Activated naive CD4-positive, alpha-beta T cell treated with anti-CD3 and anti-CD28 coated beads, Interleukin-2, amount 10 ng/mL, durations not matched to agents 5 hours and 36 hours (primary cell): ENCODE data around the gene PCDHA6. TPM values are rescaled to one million over a fixed set of nuclear protein-coding genes. Genes with fewer than 3 reads are reported as not detected.

Source experiments
- total RNA-seq, 2 experiments: library from RNA; stranded (reverse); gene quantifications; one replicate each; pipeline ENCODE4 v1.2.3, GENCODE V29; 2021

PCDHA6 gene, protein sequence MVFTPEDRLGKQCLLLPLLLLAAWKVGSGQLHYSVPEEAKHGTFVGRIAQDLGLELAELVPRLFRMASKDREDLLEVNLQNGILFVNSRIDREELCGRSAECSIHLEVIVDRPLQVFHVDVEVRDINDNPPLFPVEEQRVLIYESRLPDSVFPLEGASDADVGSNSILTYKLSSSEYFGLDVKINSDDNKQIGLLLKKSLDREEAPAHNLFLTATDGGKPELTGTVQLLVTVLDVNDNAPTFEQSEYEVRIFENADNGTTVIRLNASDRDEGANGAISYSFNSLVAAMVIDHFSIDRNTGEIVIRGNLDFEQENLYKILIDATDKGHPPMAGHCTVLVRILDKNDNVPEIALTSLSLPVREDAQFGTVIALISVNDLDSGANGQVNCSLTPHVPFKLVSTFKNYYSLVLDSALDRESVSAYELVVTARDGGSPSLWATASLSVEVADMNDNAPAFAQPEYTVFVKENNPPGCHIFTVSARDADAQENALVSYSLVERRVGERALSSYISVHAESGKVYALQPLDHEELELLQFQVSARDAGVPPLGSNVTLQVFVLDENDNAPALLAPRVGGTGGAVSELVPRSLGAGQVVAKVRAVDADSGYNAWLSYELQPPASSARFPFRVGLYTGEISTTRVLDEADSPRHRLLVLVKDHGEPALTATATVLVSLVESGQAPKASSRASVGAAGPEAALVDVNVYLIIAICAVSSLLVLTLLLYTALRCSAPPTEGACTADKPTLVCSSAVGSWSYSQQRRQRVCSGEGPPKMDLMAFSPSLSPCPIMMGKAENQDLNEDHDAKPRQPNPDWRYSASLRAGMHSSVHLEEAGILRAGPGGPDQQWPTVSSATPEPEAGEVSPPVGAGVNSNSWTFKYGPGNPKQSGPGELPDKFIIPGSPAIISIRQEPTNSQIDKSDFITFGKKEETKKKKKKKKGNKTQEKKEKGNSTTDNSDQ
- total RNA-seq, result not detected

DNA sequence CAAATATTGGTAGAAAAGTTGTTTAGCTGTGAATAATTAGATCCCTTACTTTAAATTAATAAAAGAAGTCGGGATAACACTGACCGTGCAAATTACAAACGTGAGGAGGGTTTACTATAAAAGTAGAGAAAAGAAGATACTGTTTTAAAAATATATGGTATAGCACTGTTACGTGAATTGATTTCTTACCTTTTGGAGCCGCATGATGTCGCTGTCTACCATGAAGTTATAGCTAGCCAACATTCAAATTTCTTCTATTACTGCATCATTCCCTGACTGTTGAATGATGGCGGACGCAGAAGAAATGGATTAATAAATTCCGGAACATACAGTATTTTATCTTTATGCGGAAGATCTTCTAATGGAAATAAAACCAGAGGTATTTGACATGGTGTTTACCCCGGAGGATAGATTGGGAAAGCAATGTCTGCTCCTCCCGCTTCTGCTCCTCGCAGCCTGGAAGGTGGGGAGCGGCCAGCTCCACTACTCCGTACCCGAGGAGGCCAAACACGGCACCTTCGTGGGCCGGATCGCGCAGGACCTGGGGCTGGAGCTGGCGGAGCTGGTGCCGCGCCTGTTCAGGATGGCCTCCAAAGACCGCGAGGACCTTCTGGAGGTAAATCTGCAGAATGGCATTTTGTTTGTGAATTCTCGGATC, at the start of gene PCDHA6:
Gene PCDHA6 (plus strand): TSS at position 257 of the 658 bp plus-strand sequence. CDS start 132 bp downstream, at position 389.

DNA sequence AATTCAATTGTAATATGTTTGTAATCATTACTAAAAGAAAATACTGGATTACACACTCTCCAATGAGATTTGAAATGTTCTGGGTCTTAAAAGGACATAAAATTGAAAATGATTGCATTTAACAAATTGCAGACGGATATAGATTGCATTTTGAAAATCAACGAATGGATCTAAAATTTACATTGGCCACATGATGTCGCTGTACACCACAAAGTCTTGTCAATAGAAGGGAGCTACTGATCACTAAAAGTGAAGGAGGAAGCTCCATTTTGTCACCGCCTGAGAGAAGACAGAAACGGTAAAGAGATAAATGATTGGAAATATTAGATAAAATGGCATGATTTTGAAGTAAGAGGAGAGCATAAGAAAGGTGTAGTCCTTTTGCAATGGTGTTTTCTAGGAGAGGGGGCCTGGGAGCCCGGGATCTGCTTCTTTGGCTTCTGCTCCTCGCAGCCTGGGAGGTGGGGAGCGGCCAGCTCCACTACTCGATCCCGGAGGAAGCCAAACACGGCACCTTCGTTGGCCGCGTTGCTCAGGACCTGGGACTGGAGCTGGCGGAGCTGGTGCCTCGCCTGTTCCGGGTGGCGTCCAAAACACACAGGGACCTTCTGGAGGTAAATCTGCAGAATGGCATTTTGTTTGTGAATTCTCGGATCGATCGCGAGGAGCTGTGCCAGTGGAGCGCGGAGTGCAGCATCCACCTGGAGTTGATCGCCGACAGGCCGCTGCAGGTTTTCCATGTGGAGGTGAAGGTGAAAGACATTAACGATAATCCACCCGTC, 41.7 kb upstream of the PCDHA6 start, which contains the start of gene PCDHA1:
Gene PCDHA1 (plus strand): TSS at position 236 of the 782 bp plus-strand sequence.

DNA sequence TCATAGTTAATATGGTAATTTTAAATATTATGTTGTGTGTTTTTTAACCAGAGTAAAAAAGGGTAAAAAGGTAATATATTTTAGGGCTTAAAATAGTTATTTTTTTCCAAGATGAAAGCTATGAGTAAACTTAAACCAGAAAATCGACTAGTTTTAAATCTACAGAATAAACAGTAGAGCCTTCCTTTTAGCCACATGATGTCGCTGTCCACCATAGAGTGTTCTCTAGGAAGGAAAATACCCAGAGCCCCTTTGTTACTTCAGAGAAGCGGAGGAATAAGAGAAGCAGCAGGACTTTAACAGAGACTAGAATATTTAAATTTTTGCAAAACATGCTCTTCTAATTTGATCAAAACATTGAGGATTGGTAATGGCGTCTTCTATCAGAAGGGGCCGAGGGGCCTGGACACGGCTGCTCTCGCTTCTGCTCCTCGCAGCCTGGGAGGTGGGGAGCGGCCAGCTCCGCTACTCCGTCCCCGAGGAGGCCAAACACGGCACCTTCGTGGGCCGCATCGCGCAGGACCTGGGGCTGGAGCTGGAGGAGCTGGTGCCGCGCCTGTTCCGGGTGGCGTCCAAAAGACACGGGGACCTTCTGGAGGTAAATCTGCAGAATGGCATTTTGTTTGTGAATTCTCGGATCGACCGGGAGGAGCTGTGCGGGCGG, 33.0 kb upstream of the PCDHA6 start, which contains the start of gene PCDHA2:
Gene PCDHA2 (plus strand): TSS at position 258 of the 664 bp plus-strand sequence.

DNA sequence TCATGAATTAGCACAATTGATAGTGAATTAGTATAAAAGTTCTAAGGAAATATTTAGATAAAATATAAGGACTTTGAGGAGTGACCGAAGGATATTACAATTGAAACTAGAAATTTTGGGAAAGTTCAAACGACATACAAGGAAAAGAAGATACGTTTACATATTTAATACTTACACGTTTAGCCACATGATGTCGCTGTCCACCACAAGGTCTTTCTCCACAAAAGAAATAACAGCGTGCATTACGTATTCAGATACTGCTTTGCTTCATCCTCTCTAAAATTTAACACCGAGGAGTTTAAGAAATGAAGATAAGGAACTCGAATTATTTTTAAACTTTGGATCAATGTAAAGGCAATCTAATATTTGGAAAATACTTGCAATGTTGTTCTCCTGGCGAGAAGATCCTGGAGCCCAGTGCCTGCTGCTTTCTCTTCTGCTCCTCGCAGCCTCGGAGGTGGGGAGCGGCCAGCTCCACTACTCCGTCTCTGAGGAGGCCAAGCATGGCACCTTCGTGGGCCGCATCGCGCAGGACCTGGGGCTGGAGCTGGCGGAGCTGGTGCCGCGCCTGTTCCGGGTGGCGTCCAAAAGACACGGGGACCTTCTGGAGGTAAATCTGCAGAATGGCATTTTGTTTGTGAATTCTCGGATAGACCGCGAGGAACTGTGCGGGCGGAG, 26.8 kb upstream of the PCDHA6 start, which contains the start of gene PCDHA3:
Gene PCDHA3 (plus strand): TSS at position 242 of the 678 bp plus-strand sequence.

DNA sequence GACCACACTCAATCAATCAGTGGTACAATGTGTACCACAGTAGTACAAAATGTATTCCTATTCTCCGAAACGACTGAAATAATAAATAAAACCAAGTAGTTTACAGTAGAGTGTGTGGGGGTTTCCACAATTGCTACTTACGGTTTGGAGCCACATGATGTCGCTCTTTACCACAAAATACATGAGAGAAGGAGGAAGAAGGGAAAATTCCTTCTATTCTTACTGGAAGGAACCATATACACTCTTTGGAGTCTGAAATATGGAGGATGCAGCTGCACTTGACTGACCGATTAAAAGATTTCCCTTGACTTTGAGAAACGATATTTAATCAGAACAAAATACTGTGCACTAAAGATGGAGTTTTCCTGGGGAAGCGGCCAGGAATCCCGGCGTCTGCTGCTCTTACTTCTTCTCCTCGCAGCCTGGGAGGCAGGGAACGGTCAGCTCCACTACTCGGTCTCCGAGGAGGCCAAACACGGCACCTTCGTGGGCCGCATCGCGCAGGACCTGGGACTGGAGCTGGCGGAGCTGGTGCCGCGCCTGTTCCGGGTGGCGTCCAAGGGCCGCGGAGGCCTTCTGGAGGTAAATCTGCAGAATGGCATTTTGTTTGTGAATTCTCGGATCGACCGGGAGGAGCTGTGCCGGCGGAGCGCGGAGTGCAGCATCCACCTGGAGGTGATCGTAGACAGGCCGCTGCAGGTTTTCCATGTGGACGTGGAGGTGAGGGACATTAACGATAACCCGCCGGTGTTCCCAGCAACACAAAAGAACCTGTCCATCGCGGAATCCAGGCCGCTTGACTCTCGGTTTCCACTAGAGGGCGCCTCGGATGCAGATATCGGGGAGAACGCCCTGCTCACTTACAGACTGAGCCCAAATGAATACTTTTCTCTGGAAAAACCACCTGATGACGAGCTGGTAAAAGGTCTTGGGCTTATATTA, 20.7 kb upstream of the PCDHA6 start, which contains the start of gene PCDHA4:
Gene PCDHA4 (plus strand): TSS at position 235 of the 942 bp plus-strand sequence.

DNA sequence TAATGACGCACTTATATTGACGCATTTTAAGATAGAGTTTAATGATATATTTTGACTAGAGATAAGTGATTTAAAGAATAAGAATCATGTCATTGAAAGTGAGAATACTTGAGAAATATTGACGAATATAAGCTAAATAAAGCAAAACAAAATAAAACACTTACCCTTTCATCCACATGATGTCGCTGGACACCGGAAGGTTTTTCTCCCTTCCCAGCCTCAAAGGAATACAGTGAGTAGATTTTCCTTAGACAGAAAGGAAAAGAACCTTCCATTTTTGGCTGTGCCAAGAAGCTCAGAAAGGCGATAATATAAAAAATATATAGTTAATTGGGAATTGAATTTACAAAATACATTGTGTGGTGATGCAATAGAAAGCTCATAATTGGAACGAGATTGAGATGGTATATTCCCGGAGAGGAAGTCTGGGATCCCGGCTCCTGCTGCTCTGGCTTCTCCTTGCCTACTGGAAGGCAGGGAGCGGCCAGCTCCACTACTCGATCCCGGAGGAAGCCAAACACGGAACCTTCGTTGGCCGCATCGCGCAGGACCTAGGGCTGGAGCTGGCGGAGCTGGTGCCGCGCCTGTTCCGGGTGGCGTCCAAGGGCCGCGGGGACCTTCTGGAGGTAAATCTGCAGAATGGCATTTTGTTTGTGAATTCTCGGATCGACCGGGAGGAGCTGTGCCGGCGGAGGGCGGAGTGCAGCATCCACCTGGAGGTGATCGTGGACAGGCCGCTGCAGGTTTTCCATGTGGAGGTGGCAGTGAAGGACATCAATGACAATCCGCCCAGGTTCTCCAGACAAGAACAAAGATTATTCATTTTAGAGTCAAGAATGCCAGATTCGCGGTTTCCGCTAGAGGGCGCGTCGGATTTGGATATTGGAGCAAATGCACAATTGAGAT, 6.1 kb upstream of the PCDHA6 start, which contains the start of gene PCDHA5:
Gene PCDHA5 (plus strand): TSS at position 239 of the 906 bp plus-strand sequence.

DNA sequence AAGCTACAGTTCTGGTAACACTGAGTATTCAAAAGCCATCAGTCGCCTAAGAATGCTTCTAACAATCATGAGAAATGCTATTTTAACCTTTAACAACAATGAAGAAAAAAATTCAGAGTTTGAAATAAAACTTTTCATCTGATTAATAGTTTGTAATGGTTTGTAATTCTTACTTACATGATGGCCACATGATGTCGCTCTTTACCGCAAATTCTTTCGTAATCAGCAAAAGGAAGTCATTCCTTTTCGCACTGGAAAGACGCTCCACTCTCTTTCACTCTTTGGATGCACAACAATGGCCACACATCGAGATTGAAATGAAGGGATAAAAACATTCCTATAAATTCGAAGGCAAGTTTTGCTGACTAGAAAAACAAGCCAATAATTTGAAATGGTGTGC, 6.2 kb downstream of the PCDHA6 start, which contains the start of gene PCDHA7:
Gene PCDHA7 (plus strand): TSS at position 277 of the 400 bp plus-strand sequence. CDS start 115 bp downstream, at position 392.

DNA sequence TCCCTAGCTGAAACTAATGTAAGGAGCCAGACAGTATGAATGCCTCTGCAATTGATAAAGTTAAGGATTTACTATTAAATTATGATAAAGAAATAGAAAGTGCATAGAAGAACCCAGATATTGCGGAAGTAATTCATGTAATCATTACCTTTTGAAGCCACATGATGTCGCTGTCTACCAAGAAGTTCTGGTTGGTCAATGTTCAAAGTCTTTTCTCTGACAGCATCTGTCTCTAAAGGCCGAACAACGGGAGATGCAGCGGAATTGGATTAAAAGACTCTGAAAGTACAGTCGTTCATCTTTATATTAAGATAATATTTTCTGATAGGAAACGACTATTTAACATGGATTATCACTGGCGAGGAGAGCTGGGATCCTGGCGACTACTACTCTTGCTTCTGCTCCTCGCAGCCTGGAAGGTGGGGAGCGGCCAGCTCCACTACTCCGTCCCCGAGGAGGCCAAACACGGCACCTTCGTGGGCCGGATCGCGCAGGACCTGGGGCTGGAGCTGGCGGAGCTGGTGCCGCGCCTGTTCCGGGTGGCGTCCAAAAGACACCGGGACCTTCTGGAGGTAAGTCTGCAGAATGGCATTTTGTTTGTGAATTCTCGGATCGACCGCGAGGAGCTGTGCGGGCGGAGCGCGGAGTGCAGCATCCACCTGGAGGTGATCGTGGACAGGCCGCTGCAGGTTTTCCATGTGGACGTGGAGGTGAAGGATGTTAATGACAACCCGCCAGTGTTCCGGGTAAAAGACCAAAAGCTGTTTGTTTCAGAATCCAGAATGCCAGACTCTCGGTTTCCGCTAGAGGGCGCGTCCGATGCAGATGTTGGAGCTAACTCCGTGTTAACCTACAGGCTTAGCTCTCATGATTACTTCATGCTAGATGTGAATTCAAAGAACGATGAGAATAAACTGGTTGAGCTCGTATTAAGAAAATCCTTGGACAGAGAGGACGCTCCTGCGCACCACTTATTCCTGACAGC, 13.5 kb downstream of the PCDHA6 start, which contains the start of gene PCDHA8:
Gene PCDHA8 (plus strand): TSS at position 210 of the 985 bp plus-strand sequence. CDS start 135 bp downstream, at position 345.

DNA sequence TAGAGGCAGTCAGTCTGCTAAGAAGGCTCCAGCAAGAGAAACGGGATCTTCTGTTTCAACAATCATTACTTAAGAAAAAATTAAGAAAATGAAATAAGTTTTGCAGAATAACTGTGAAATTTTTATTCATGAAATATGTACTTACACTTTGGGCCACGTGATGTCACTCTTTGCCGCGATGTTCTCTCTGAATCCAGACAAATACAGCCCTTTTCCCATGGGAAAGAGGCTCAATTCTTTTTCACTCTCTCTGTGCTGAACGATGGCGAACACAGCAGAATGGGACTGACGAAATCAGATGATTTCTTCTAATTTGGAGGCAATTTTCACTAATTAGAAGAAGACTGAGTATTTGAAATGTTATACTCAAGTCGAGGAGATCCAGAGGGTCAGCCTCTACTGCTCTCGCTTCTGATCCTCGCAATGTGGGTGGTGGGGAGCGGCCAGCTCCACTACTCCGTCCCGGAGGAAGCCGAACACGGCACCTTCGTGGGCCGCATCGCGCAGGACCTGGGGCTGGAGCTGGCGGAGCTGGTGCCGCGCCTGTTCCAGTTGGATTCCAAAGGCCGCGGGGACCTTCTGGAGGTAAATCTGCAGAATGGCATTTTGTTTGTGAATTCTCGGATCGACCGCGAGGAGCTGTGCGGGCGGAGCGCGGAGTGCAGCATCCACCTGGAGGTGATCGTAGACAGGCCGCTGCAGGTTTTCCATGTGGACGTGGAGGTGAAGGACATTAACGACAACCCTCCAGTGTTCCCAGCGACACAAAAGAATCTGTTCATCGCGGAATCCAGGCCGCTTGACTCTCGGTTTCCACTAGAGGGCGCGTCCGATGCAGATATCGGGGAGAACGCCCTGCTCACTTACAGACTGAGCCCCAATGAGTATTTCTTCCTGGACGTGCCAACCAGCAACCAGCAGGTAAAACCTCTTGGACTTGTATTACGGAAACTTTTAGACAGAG, 20.7 kb downstream of the PCDHA6 start, which contains the start of gene PCDHA9:
Gene PCDHA9 (plus strand): TSS at position 244 of the 964 bp plus-strand sequence. CDS start 114 bp downstream, at position 358.

DNA sequence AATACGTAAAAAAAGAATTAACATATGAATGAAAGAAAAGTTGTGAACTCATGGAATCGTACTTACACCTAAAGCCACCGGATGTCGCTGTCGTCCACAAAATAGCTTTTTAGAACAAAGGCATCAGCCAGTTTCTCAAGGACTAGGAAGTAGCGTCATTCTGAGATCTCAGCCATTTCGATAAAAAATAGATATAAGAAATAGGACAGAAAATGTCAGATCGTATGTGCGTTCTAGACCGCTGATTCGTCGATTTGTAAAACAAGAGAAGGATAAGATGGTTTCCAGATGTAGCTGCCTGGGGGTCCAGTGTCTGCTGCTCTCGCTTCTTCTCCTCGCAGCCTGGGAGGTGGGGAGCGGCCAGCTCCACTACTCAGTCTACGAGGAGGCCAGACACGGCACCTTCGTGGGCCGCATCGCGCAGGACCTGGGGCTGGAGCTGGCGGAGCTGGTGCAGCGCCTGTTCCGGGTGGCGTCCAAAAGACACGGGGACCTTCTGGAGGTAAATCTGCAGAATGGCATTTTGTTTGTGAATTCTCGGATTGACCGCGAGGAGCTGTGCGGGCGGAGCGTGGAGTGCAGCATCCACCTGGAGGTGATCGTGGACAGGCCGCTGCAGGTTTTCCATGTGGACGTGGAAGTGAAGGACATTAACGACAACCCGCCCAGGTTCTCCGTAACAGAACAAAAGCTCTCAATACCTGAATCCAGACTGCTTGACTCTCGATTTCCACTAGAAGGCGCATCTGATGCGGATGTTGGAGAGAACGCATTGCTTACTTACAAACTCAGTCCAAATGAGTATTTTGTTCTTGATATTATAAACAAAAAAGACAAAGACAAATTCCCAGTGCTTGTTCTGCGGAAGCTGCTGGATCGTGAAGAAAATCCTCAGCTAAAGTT, 28.3 kb downstream of the PCDHA6 start, which contains the start of gene PCDHA10:
Gene PCDHA10 (plus strand): TSS at position 126 of the 903 bp plus-strand sequence. CDS start 152 bp downstream, at position 278.

DNA sequence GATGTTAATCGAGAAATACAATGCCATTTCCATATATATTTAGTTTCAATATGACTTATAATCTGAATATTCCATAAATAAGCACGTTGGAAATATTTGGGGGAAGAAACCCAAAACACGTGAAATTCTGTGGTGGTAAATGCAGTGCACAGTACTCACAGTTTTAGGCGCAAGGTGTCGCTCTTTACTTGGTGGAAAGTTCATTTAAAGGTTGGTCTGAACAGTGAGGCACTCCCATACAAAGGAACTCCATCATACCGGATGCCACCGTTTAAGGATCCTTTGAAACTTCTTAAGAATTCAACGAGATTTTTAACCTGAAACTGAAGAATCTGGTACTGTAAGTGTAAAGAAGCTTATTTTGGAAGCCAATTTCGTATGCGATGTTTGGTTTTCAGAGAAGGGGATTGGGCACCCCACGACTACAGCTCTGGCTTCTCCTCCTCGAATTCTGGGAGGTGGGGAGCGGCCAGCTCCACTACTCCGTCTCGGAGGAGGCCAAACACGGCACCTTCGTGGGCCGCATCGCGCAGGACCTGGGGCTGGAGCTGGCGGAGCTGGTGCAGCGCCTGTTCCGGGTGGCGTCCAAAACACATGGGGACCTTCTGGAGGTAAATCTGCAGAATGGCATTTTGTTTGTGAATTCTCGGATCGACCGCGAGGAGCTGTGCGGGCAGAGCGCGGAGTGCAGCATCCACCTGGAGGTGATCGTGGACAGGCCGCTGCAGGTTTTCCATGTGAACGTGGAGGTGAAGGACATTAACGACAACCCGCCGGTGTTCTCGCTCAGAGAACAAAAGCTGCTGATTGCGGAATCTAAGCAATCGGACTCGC, 41.2 kb downstream of the PCDHA6 start, which contains the start of gene PCDHA11:
Gene PCDHA11 (plus strand): TSS at position 237 of the 834 bp plus-strand sequence. CDS start 147 bp downstream, at position 384.

